Amniotic epithelial cell (primary cell): ENCODE data around the gene LAMP1.
"Not testable (repeated sequence)": the region's sequence is repeated elsewhere in the genome, so short reads cannot be mapped to it uniquely, and the experiment has no call there.

Source experiments
- DNase-seq: peaks from one replicate; pipeline ENCODE4 v3.0.0-alpha.2; 2010; ENCODE audit warnings: low read depth

The LAMP1 gene

GRCh38 chr13:113297370-113298042 lies 467 bp downstream of the LAMP1 start:
- DNase-seq = peak; percentile 10

- no peak for DNase-seq
These were observed 1.3 kb downstream of the LAMP1 start for GRCh38 chr13:113298043-113298945.

GRCh38 chr13:113299951-113300350 lies 2.9 kb downstream of the LAMP1 start:
- DNase-seq = peak; percentile 19

- no peak for DNase-seq
These were observed 5.9 kb downstream of the LAMP1 start for GRCh38 chr13:113302986-113303385.

GRCh38 chr13:113304121-113304520 lies 7.1 kb downstream of the LAMP1 start:
- DNase-seq = no peak

- peak; percentile 20 for DNase-seq
These were observed 8.2 kb downstream of the LAMP1 start for GRCh38 chr13:113305208-113305607.

- peak; percentile 18 for DNase-seq
These were observed 10.5 kb downstream of the LAMP1 start for GRCh38 chr13:113307491-113307890.

GRCh38 chr13:113309473-113309872 lies 12.4 kb downstream of the LAMP1 start:
- no peak for DNase-seq

- DNase-seq = not testable (repeated sequence)
These were observed 17.1 kb downstream of the LAMP1 start for GRCh38 chr13:113314112-113314511.

GRCh38 chr13:113314895-113315470 lies 17.9 kb downstream of the LAMP1 start:
- DNase-seq = not testable (repeated sequence)

GRCh38 chr13:113315992-113316391 lies 19.0 kb downstream of the LAMP1 start:
- no peak for DNase-seq

- DNase-seq = no peak
These were observed 20.0 kb downstream of the LAMP1 start for GRCh38 chr13:113317031-113317430.

GRCh38 chr13:113318956-113319355 lies 21.9 kb downstream of the LAMP1 start:
- DNase-seq = no peak

GRCh38 chr13:113319371-113319770 lies 22.3 kb downstream of the LAMP1 start:
- no peak for DNase-seq

GRCh38 chr13:113320226-113320875 lies 23.3 kb downstream of the LAMP1 start:
- DNase-seq = no peak

GRCh38 chr13:113321546-113321945 lies 24.5 kb downstream of the LAMP1 start:
- DNase-seq = no peak

- DNase-seq = no peak
These were observed 25.0 kb downstream of the LAMP1 start for GRCh38 chr13:113322043-113322461.

- no peak for DNase-seq
These were observed 26.0 kb downstream of the LAMP1 start for GRCh38 chr13:113322890-113323651.

GRCh38 chr13:113323869-113324268 lies 26.8 kb downstream of the LAMP1 start:
- DNase-seq = no peak

GRCh38 chr13:113324398-113324797 lies 27.4 kb downstream of the LAMP1 start:
- no peak for DNase-seq

GRCh38 chr13:113325779-113326178 lies 28.7 kb downstream of the LAMP1 start:
- no peak for DNase-seq

- no peak for DNase-seq
These were observed 30.3 kb downstream of the LAMP1 start for GRCh38 chr13:113327391-113327765.
